Measurements from ENCODE around the gene PADI1. TPM values are rescaled to one million over a fixed set of nuclear protein-coding genes. Genes with fewer than 3 reads are reported as not detected.
A peak's percentile ranks its signal among the peaks of the same experiment; 100 is the strongest.

The PADI1 gene
- total RNA-seq, 1 donor: under 0.01 TPM

DNA sequence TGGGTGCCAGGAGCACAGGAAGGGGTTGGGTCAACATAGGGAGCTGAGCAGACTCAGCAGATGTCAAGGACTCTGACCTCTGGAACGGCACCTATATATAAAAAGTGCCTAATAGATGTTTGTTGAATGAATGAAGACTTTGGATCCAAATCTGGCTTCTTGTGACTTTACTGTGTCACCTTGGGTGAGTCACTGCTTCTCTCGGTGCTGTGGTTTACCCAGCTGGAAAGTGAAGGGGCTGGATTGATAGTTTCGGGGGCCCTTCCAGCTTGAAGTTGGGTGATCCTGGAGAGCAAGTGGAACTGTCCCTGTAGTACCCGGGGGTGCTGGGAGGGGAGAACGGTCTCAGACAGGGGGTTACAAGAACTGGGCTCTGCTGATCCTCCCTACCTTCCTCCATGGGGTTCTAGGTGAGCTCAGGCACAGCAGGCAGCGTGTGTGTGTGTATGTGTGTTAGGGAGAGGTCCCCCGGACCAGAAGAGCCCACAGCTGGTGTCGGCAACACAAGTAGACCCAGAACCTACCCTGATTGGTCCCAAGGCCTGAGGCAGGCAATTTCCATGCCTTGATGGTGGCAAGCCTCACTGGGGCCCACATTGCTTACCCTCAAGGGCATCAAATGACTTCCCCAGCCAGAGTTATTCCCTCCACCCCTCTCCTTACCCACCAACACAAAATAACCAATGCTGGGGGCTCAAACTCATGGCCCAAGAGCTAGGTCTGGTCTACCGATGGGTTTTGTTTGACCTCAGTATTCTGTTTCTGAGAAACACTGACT lies 5.5 kb upstream of the PADI1 start:
- no peak overlapping the region for H2AFZ ChIP-seq (ENCODE audit: low read length)
- no peaks in the 10 kb centered on the region for H3K9me3 ChIP-seq (ENCODE audit: low read depth, low read length)
- no peaks in the 10 kb centered on the region for H4K20me1 ChIP-seq (ENCODE audit: insufficient read depth, low read length)
- no peak overlapping the region for H3K4me3 ChIP-seq (ENCODE audit: insufficient read depth, low read length)
- no peak overlapping the region for H3K4me2 ChIP-seq (ENCODE audit: insufficient read depth, low read length)
- no peaks in the 10 kb centered on the region for H3K36me3 ChIP-seq (ENCODE audit: insufficient read depth, low read length)
- no peaks in the 10 kb centered on the region for H3K79me2 ChIP-seq (ENCODE audit: insufficient read depth, low read length)
- no peak for DNase-seq (ENCODE audit: insufficient read length, low spot score, missing footprints)
- H3K27ac ChIP-seq (ENCODE audit: low read depth, low read length): no peak overlapping the region
- H3K27me3 ChIP-seq (ENCODE audit: insufficient read depth, low read length): no peaks in the 10 kb centered on the region
- TF ChIP-seq, protein P1, sequence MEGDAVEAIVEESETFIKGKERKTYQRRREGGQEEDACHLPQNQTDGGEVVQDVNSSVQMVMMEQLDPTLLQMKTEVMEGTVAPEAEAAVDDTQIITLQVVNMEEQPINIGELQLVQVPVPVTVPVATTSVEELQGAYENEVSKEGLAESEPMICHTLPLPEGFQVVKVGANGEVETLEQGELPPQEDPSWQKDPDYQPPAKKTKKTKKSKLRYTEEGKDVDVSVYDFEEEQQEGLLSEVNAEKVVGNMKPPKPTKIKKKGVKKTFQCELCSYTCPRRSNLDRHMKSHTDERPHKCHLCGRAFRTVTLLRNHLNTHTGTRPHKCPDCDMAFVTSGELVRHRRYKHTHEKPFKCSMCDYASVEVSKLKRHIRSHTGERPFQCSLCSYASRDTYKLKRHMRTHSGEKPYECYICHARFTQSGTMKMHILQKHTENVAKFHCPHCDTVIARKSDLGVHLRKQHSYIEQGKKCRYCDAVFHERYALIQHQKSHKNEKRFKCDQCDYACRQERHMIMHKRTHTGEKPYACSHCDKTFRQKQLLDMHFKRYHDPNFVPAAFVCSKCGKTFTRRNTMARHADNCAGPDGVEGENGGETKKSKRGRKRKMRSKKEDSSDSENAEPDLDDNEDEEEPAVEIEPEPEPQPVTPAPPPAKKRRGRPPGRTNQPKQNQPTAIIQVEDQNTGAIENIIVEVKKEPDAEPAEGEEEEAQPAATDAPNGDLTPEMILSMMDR (IDR thresholded peaks at IDR 0.05; ENCODE audit: extremely low read depth, low read depth, low read length): no peak
- H3K4me1 ChIP-seq (ENCODE audit: insufficient read depth, low read length): peaks cover 9% of the 10 kb centered on the region

DNA sequence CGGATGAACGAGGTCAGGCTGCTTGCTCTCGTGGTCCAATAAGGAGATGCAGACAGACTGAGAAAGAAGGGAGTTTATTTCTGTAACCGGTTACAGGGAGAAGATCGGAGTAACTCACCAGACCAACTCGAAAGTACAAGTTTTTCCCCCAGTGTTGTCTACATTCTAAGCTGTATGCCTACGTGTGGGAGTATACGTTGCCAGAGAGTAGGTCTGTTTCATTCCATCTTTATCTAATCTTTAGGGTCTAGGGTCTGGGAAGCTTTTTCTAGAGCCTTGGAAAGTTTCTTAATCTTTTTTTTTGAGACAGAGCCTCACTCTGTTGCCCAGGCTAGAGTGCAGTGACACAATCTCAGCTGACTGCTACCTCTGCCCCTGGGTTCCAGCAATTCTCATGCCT lies 4.7 kb upstream of the PADI1 start:
- Histone ChIP-seq H3K27ac (ENCODE audit: low read depth, low read length) (no peak overlapping the region), H3K4me3 (ENCODE audit: insufficient read depth, low read length) (no peak overlapping the region), H3K79me2 (ENCODE audit: insufficient read depth, low read length) (no peaks in the 10 kb centered on the region), H3K4me2 (ENCODE audit: insufficient read depth, low read length) (no peak overlapping the region), H3K4me1 (ENCODE audit: insufficient read depth, low read length) (peaks cover 9% of the 10 kb centered on the region), H3K36me3 (ENCODE audit: insufficient read depth, low read length) (no peaks in the 10 kb centered on the region), H2AFZ (ENCODE audit: low read length) (no peak overlapping the region), H4K20me1 (ENCODE audit: insufficient read depth, low read length) (no peaks in the 10 kb centered on the region), H3K9me3 (ENCODE audit: low read depth, low read length) (no peaks in the 10 kb centered on the region), H3K27me3 (ENCODE audit: insufficient read depth, low read length) (no peaks in the 10 kb centered on the region)
- TF ChIP-seq, protein P1 (IDR thresholded peaks at IDR 0.05; ENCODE audit: extremely low read depth, low read depth, low read length): no peak
- no peak for DNase-seq (ENCODE audit: insufficient read length, low spot score, missing footprints)

GRCh38 chr1:17200756-17201155 lies 4.2 kb upstream of the PADI1 start:
- no peak for DNase-seq (ENCODE audit: insufficient read length, low spot score, missing footprints)
- H3K4me2 ChIP-seq (ENCODE audit: insufficient read depth, low read length): no peak overlapping the region
- H3K4me1 ChIP-seq (ENCODE audit: insufficient read depth, low read length): peaks cover 9% of the 10 kb centered on the region
- peak overlapping the region; percentile 40 for H2AFZ ChIP-seq (ENCODE audit: low read length)
- no peaks in the 10 kb centered on the region for H3K9me3 ChIP-seq (ENCODE audit: low read depth, low read length)
- no peaks in the 10 kb centered on the region for H4K20me1 ChIP-seq (ENCODE audit: insufficient read depth, low read length)
- H3K27ac ChIP-seq (ENCODE audit: low read depth, low read length): no peak overlapping the region
- H3K79me2 ChIP-seq (ENCODE audit: insufficient read depth, low read length): no peaks in the 10 kb centered on the region
- TF ChIP-seq, protein P1 (IDR thresholded peaks at IDR 0.05; ENCODE audit: extremely low read depth, low read depth, low read length): no peak
- no peaks in the 10 kb centered on the region for H3K36me3 ChIP-seq (ENCODE audit: insufficient read depth, low read length)
- H3K4me3 ChIP-seq (ENCODE audit: insufficient read depth, low read length): no peak overlapping the region
- H3K27me3 ChIP-seq (ENCODE audit: insufficient read depth, low read length): no peaks in the 10 kb centered on the region

GRCh38 chr1:17201201-17202021 lies 3.5 kb upstream of the PADI1 start:
- Histone ChIP-seq H3K79me2 (ENCODE audit: insufficient read depth, low read length) (no peaks in the 10 kb centered on the region), H3K27ac (ENCODE audit: low read depth, low read length) (no peak overlapping the region), H2AFZ (ENCODE audit: low read length) (no peak overlapping the region), H3K36me3 (ENCODE audit: insufficient read depth, low read length) (no peaks in the 10 kb centered on the region), H3K9me3 (ENCODE audit: low read depth, low read length) (no peaks in the 10 kb centered on the region), H3K4me3 (ENCODE audit: insufficient read depth, low read length) (no peak overlapping the region), H3K27me3 (ENCODE audit: insufficient read depth, low read length) (no peaks in the 10 kb centered on the region), H3K4me1 (ENCODE audit: insufficient read depth, low read length) (peaks cover 9% of the 10 kb centered on the region), H4K20me1 (ENCODE audit: insufficient read depth, low read length) (no peaks in the 10 kb centered on the region), H3K4me2 (ENCODE audit: insufficient read depth, low read length) (no peak overlapping the region)
- no peak for DNase-seq (ENCODE audit: insufficient read length, low spot score, missing footprints)
- TF ChIP-seq, protein P1 (IDR thresholded peaks at IDR 0.05; ENCODE audit: extremely low read depth, low read depth, low read length): no peak

Measured in osteoblast (primary cell).